IMR-90 (cell line): ENCODE measurements around the gene TMEM235. TPM values are rescaled to one million over a fixed set of nuclear protein-coding genes. Genes with fewer than 3 reads are reported as not detected.

Source experiments
- ATAC-seq: fragments of 200-7000 bp; cut with Tn5 transposase; 2 replicates; pipeline ENCODE4 v1.9.1; 2020; ENCODE audit warnings: low read depth, mild to moderate bottlenecking, moderate library complexity
- BruUV-seq: library from RNA; stranded (reverse); fragments of 400-500 nt; replicated peaks from 2 replicates; lab custom pipeline; 2021; lab: Mats Ljungman, UMichigan
- CTCF ChIA-PET: fragments of 300-600 bp; formaldehyde crosslinking; extraction: SDS; loops from one replicate; lab custom pipeline; 2021; ENCODE audit warnings: antibody characterized with exemption; lab: Yijun Ruan, JAX
- POLR2A ChIA-PET: fragments of 300-600 bp; sonication (Branson Sonifier 250); formaldehyde crosslinking; loops from one replicate; lab custom pipeline; 2022; ENCODE audit warnings: antibody characterized with exemption; ENCODE audit not compliant: unreplicated experiment; lab: Charles Lee
- DNase-seq: peaks from one replicate; pipeline ENCODE4 v3.0.0; 2013
- H2AFZ ChIP-seq: replicated peaks from 2 replicates; pipeline ENCODE3; 2013; ENCODE audit warnings: low read length, mild to moderate bottlenecking; ENCODE audit not compliant: poor library complexity
- H2AK5ac ChIP-seq: 2 replicates; pipeline ENCODE4 v1.6.1; 2013; ENCODE audit warnings: low read depth, low read length, inconsistent platforms
- H2AK9ac ChIP-seq: replicated peaks from 2 replicates; pipeline ENCODE3; 2013; ENCODE audit warnings: mild to moderate bottlenecking, low read depth, low read length, moderate library complexity; ENCODE audit not compliant: poor library complexity
- H2BK120ac ChIP-seq: 2 replicates; pipeline ENCODE4 v1.6.1; 2013; ENCODE audit warnings: low read depth, low read length, inconsistent platforms
- H2BK15ac ChIP-seq: 3 replicates; pipeline ENCODE4 v1.6.1; 2013; ENCODE audit warnings: low read depth, low read length, inconsistent platforms
- H2BK20ac ChIP-seq: 2 replicates; pipeline ENCODE4 v1.6.1; 2013; ENCODE audit warnings: low read depth, mild to moderate bottlenecking, inconsistent platforms, low read length, moderate library complexity
- H2BK5ac ChIP-seq: 2 replicates; pipeline ENCODE4 v1.6.1; 2013; ENCODE audit warnings: mild to moderate bottlenecking, low read depth, low read length, inconsistent platforms; ENCODE audit not compliant: poor library complexity, severe bottlenecking
- H3K14ac ChIP-seq: replicated peaks from 2 replicates; pipeline ENCODE4 v1.6.1; 2013; ENCODE audit warnings: low read depth, low read length, inconsistent platforms
- H3K18ac ChIP-seq: 2 replicates; pipeline ENCODE4 v1.6.1; 2013; ENCODE audit warnings: low read depth, low read length, control low read depth
- H3K23ac ChIP-seq: 2 replicates; pipeline ENCODE4 v1.6.1; 2013; ENCODE audit warnings: low read depth, low read length, inconsistent platforms
- H3K27ac ChIP-seq: 2 replicates; pipeline ENCODE4 v1.5.1; 2013; ENCODE audit warnings: mild to moderate bottlenecking, control low read depth, low read length; ENCODE audit not compliant: insufficient read depth
- H3K27me3 ChIP-seq: 2 replicates; pipeline ENCODE4 v1.6.1; 2013; ENCODE audit warnings: low read length; ENCODE audit not compliant: control insufficient read depth, insufficient read depth
- H3K36me3 ChIP-seq: 2 replicates; pipeline ENCODE4 v1.6.1; 2013; ENCODE audit warnings: low read length, mixed read lengths; ENCODE audit not compliant: control insufficient read depth, insufficient read depth
- H3K4ac ChIP-seq: 2 replicates; pipeline ENCODE4 v1.6.1; 2013; ENCODE audit warnings: low read depth, low read length, inconsistent platforms
- H3K4me1 ChIP-seq: 2 replicates; pipeline ENCODE4 v1.6.1; 2013; ENCODE audit warnings: low read length, mixed read lengths; ENCODE audit not compliant: control insufficient read depth, insufficient read depth
- H3K4me2 ChIP-seq: 2 replicates; pipeline ENCODE4 v1.6.1; 2013; ENCODE audit warnings: low read depth, mild to moderate bottlenecking, control low read depth, low read length, moderate library complexity
- H3K4me3 ChIP-seq: 2 replicates; pipeline ENCODE4 v1.5.1; 2013; ENCODE audit warnings: low read depth, mild to moderate bottlenecking, control low read depth, low read length, moderate library complexity; ENCODE audit not compliant: insufficient read depth
- H3K56ac ChIP-seq: 2 replicates; pipeline ENCODE4 v1.6.1; 2013; ENCODE audit warnings: low read length, inconsistent platforms; ENCODE audit not compliant: insufficient read depth; ENCODE audit errors: extremely low read depth
- H3K79me1 ChIP-seq, 2 experiments: 2 replicates each; pipeline ENCODE4 v1.6.1; 2013; ENCODE audit warnings: low read length in 2 of 2, inconsistent platforms in 1 of 2, low read depth in 1 of 2
- H3K9ac ChIP-seq: 2 replicates; pipeline ENCODE4 v1.6.1; 2013; ENCODE audit warnings: low read depth, low read length, control low read depth
- H3K9me1 ChIP-seq: 2 replicates; pipeline ENCODE4 v1.6.1; 2013; ENCODE audit warnings: low read length, inconsistent platforms; ENCODE audit not compliant: insufficient read depth
- H3K9me3 ChIP-seq: 2 replicates; pipeline ENCODE4 v1.6.1; 2013; ENCODE audit warnings: low read length; ENCODE audit not compliant: control insufficient read depth, insufficient read depth
- H4K20me1 ChIP-seq: 2 replicates; pipeline ENCODE4 v1.6.1; 2013; ENCODE audit warnings: low read length, inconsistent platforms; ENCODE audit not compliant: insufficient read depth
- H4K5ac ChIP-seq: 2 replicates; pipeline ENCODE4 v1.6.1; 2013; ENCODE audit warnings: mild to moderate bottlenecking, low read depth, low read length, control low read depth
- H4K8ac ChIP-seq, 2 experiments: 2 replicates each; pipeline ENCODE4 v1.6.1; 2013; ENCODE audit warnings: low read depth in 2 of 2, low read length in 2 of 2, control low read depth in 1 of 2, inconsistent platforms in 1 of 2
- H4K91ac ChIP-seq: 2 replicates; pipeline ENCODE4 v1.6.1; 2013; ENCODE audit warnings: low read depth, low read length, inconsistent platforms; ENCODE audit not compliant: insufficient read depth
- BHLHE40 ChIP-seq: fragments of 150-350 bp; IDR thresholded peaks from 2 replicates; pipeline ENCODE4 v1.6.1; 2016; ENCODE audit warnings: mild to moderate bottlenecking, low read depth, low read length
- CEBPB ChIP-seq: IDR thresholded peaks from 2 replicates; pipeline ENCODE4 v1.6.1; 2012; ENCODE audit warnings: low read depth, low read length, improper control_type of control experiment
- CHD1 ChIP-seq: IDR thresholded peaks from 2 replicates; pipeline ENCODE4 v1.6.1; 2012; ENCODE audit warnings: low read depth, low read length, improper control_type of control experiment
- CTCF ChIP-seq: conservative IDR thresholded peaks from 2 replicates; pipeline ENCODE4 v1.5.1; 2012; ENCODE audit warnings: mild to moderate bottlenecking, low read depth, low read length, improper control_type of control experiment
- ELK1 ChIP-seq: fragments of 150-350 bp; IDR thresholded peaks from 2 replicates; pipeline ENCODE4 v1.6.1; 2016; ENCODE audit warnings: low read depth, mild to moderate bottlenecking, low read length, moderate library complexity, borderline replicate concordance
- FOS ChIP-seq: fragments of 150-350 bp; IDR thresholded peaks from 2 replicates; pipeline ENCODE4 v1.6.1; 2016; ENCODE audit warnings: low read depth, low read length
- MAFK ChIP-seq: IDR thresholded peaks from 2 replicates; pipeline ENCODE4 v1.6.1; 2012; ENCODE audit warnings: low read depth, low read length, improper control_type of control experiment
- MAZ ChIP-seq: IDR thresholded peaks from 2 replicates; pipeline ENCODE4 v1.6.1; 2012; ENCODE audit warnings: low read depth, mild to moderate bottlenecking, low read length, improper control_type of control experiment, moderate library complexity, borderline replicate concordance
- MXI1 ChIP-seq: IDR thresholded peaks from 2 replicates; pipeline ENCODE4 v1.6.1; 2012; ENCODE audit warnings: low read depth, mild to moderate bottlenecking, low read length, moderate library complexity, borderline replicate concordance
- NFE2L2 ChIP-seq: fragments of 150-350 bp; IDR thresholded peaks from 2 replicates; pipeline ENCODE4 v1.6.1; 2016; ENCODE audit warnings: low read depth, mild to moderate bottlenecking, low read length
- POLR2A ChIP-seq: IDR thresholded peaks from 2 replicates; pipeline ENCODE4 v1.6.1; 2012; ENCODE audit warnings: mild to moderate bottlenecking, low read depth, low read length
- RAD21 ChIP-seq: IDR thresholded peaks from 2 replicates; pipeline ENCODE4 v1.6.1; 2012; ENCODE audit warnings: low read length, improper control_type of control experiment
- RCOR1 ChIP-seq: IDR thresholded peaks from 2 replicates; pipeline ENCODE4 v1.6.1; 2012; ENCODE audit warnings: mild to moderate bottlenecking, low read length, improper control_type of control experiment; ENCODE audit not compliant: insufficient replicate concordance
- RFX5 ChIP-seq: IDR thresholded peaks from 2 replicates; pipeline ENCODE4 v1.8.0; 2012; ENCODE audit warnings: low read depth, mild to moderate bottlenecking, low read length, moderate library complexity
- SMC3 ChIP-seq: fragments of 150-350 bp; IDR thresholded peaks from 2 replicates; pipeline ENCODE4 v1.6.1; 2016; ENCODE audit warnings: low read depth, mild to moderate bottlenecking, antibody characterized with exemption, low read length, moderate library complexity
- USF2 ChIP-seq: fragments of 150-350 bp; IDR thresholded peaks from 2 replicates; pipeline ENCODE4 v1.6.1; 2017; ENCODE audit warnings: mild to moderate bottlenecking, antibody characterized with exemption, low read length, low read depth
- WGBS, 2 experiments: methylation state at CpG; one replicate each; pipeline versions ENCODE4 v1.1.5 to v1.1.7; 2013; ENCODE audit warnings: missing lambda C conversion rate in 2 of 2; ENCODE audit not compliant: insufficient read length in 1 of 2; ENCODE audit errors: extremely low coverage in 2 of 2; 5-methylcytosine and 5-hydroxymethylcytosine counted together
- dilution Hi-C: fragments of 300-500 bp; cut with HindIII; formaldehyde crosslinking; loops from one replicate; pipeline ENCODE4 v1.14.3; 2018; ENCODE audit warnings: low sequenced_read_pairs; ENCODE audit not compliant: unreplicated experiment
- in situ Hi-C: fragments of 300-500 bp; cut with MboI; formaldehyde crosslinking; loops from 3 replicates; pipeline ENCODE4 v1.14.3; 2019; ENCODE audit warnings: low sequenced_read_pairs, inconsistent platforms, mixed read lengths
- intact Hi-C: fragments of 100-400 bp; cut with micrococcal nuclease; formaldehyde crosslinking; loops from 2 replicates; pipeline ENCODE4 v1.10.0; 2022
- polyA plus RNA-seq, 3 experiments: library from polyadenylated mRNA; depleted of rRNA; stranded (reverse); fragments of >200 nt; gene quantifications; 2 replicates each; pipeline ENCODE4 v1.2.3, GENCODE V29; 2012; ENCODE audit warnings: low replicate concordance in 1 of 3
- total RNA-seq: library from RNA; depleted of rRNA; stranded (reverse); fragments of >200 nt; gene quantifications from 2 replicates; pipeline ENCODE4 v1.2.3, GENCODE V29; 2012

Gene TMEM235
- total and polyA plus RNA-seq, 2 of the 4 experiments (the other 2 are of a cell fraction), result not detected

- intact Hi-C loops, result no loop called here
- Histone ChIP-seq H3K4me2 (no peak overlapping the region), H3K27me3 (peaks cover 41% of the 10 kb centered on the region), H3K4me3 (no peak overlapping the region), H2AFZ (no peak overlapping the region), H2AK5ac (no peak overlapping the region), H2BK5ac (no peak overlapping the region), H3K79me1 (no peaks in the 10 kb centered on the region), H3K56ac (no peak overlapping the region), H3K4ac (no peak overlapping the region), H4K8ac (no peak overlapping the region), H3K23ac (no peak overlapping the region), H4K5ac (no peak overlapping the region), H3K9ac (no peak overlapping the region), H2BK20ac (no peak overlapping the region), H2BK15ac (no peak overlapping the region), H3K4me1 (no peaks in the 10 kb centered on the region), H4K20me1 (no peaks in the 10 kb centered on the region), H3K9me1 (no peaks in the 10 kb centered on the region), H3K18ac (no peak overlapping the region), H3K14ac (no peak overlapping the region), H4K91ac (no peak overlapping the region), H3K36me3 (no peaks in the 10 kb centered on the region), H2BK120ac (no peak overlapping the region), H3K9me3 (no peaks in the 10 kb centered on the region), H3K27ac (no peak overlapping the region), H2AK9ac (no peak overlapping the region)
- in situ Hi-C loops, result no loop called here
- POLR2A ChIA-PET, result no interaction called here
- no CpG with 5 or more reads among the region's 8 CpGs for WGBS, 2 experiments
- ATAC-seq (no peak), DNase-seq (no peak)
- dilution Hi-C loops, result no loop called here
- no TSS peak for BruUV-seq
- CTCF ChIA-PET, result no interaction called here
- TF ChIP-seq MAFK (no peak), RCOR1 (no peak), FOS (no peak), BHLHE40 (no peak), CTCF (no peak), ELK1 (no peak), MAZ (no peak), POLR2A (no peak), RAD21 (no peak), CHD1 (no peak), RFX5 (no peak), SMC3 (no peak), MXI1 (no peak), CEBPB (no peak), USF2 (no peak), NFE2L2 (no peak)
Measured at GRCh38 chr17:78235885-78236284, 4.5 kb downstream of the TMEM235 start.
